Suprapubic skin (tissue), 4 donors: ENCODE data around the gene GZF1. TPM values are rescaled to one million over a fixed set of nuclear protein-coding genes. Genes with fewer than 3 reads are reported as not detected.

Experiments used
- DNase-seq, 2 donors: peaks; one replicate each; pipeline ENCODE4 v3.0.0-alpha.2; 2019; ENCODE audit warnings: low spot score in 2 of 2
- H3K27ac ChIP-seq: fragments of 200-600 bp; sonication (generic); one replicate; pipeline ENCODE4 v1.5.1; 2019
- H3K27me3 ChIP-seq: fragments of 200-600 bp; sonication (generic); one replicate; pipeline ENCODE4 v1.5.1; 2019
- H3K36me3 ChIP-seq: fragments of 200-600 bp; sonication (generic); one replicate; pipeline ENCODE4 v1.5.1; 2019
- H3K4me1 ChIP-seq: fragments of 200-600 bp; sonication (generic); one replicate; pipeline ENCODE4 v1.5.1; 2019
- H3K4me3 ChIP-seq: fragments of 200-600 bp; sonication (generic); one replicate; pipeline ENCODE4 v1.5.1; 2019; ENCODE audit warnings: mild to moderate bottlenecking
- H3K9me3 ChIP-seq: fragments of 200-600 bp; sonication (generic); one replicate; pipeline ENCODE4 v1.5.1; 2019
- CTCF ChIP-seq, 2 donors: fragments of 200-600 bp in 1 of 2; fragments of 450-650 bp in 1 of 2; sonication (generic) in 1 of 2; IDR thresholded peaks; one replicate each; pipeline ENCODE4 v1.5.1; 2016 to 2019; ENCODE audit warnings: antibody characterized with exemption in 2 of 2, mild to moderate bottlenecking in 1 of 2, moderate library complexity in 1 of 2
- EP300 ChIP-seq: sonication (generic); formaldehyde crosslinking; IDR thresholded peaks from one replicate; pipeline ENCODE4 v1.6.1; 2017; ENCODE audit warnings: antibody characterized with exemption
- POLR2A ChIP-seq, 2 donors: fragments of 450-650 bp; IDR thresholded peaks; one replicate each; pipeline ENCODE4 v1.6.1; 2017; ENCODE audit warnings: antibody characterized with exemption in 2 of 2, mild to moderate bottlenecking in 2 of 2, moderate library complexity in 2 of 2
- POLR2AphosphoS5 ChIP-seq, 3 donors: sonication (generic); formaldehyde crosslinking; IDR thresholded peaks; one replicate each; pipeline ENCODE4 v1.6.1; 2017; ENCODE audit warnings: antibody characterized with exemption in 3 of 3
- WGBS: methylation state at CpG from one replicate; pipeline ENCODE4 v1.1.5; 2018; 5-methylcytosine and 5-hydroxymethylcytosine counted together
- total RNA-seq, 4 donors: library from RNA; depleted of rRNA; stranded (reverse); fragments of >200 nt; gene quantifications; one replicate each; pipeline ENCODE4 v1.1.0, GENCODE V29; 2016

GZF1 gene
- total RNA-seq, 4 donors from 2014 or later, result 11.1 to 19.1 (median 15.2) TPM

GRCh38 chr20:23365390-23366165 lies 3.6 kb downstream of the GZF1 start:
- 94% methylated on average over 56 of the region's 65 CpGs for WGBS
- H3K9me3 ChIP-seq, result no peaks in the 10 kb centered on the region
- peaks cover 40% of the 10 kb centered on the region for H3K4me1 ChIP-seq
- no peaks in the 10 kb centered on the region for H3K27me3 ChIP-seq
- H3K27ac ChIP-seq, result no peak overlapping the region
- no peak overlapping the region for H3K4me3 ChIP-seq
- TF ChIP-seq CTCF (IDR thresholded peaks at IDR 0.05) (no peak), EP300 (no peak), POLR2AphosphoS5 (IDR thresholded peaks at IDR 0.05) (no peak), POLR2A (IDR thresholded peaks at IDR 0.05) (no peak)
- no peak for DNase-seq
- peaks cover 31% of the 10 kb centered on the region for H3K36me3 ChIP-seq

- Histone ChIP-seq H3K36me3 (peaks cover 39% of the 10 kb centered on the region), H3K27ac (no peak overlapping the region), H3K9me3 (no peaks in the 10 kb centered on the region), H3K4me3 (no peak overlapping the region), H3K4me1 (peaks cover 33% of the 10 kb centered on the region), H3K27me3 (no peaks in the 10 kb centered on the region)
- DNase-seq, result no peak
- TF ChIP-seq CTCF (IDR thresholded peaks at IDR 0.05), result no peak
- TF ChIP-seq POLR2A (IDR thresholded peaks at IDR 0.05), result no peak
- TF ChIP-seq EP300, result no peak
- no peak for TF ChIP-seq POLR2AphosphoS5 (IDR thresholded peaks at IDR 0.05)
- WGBS, result 35% methylated on average over 1 of the region's 1 CpG
Measured at GRCh38 chr20:23366384-23366783, 4.4 kb downstream of the GZF1 start.

- H3K9me3 ChIP-seq, result no peaks in the 10 kb centered on the region
- no peak for DNase-seq
- TF ChIP-seq POLR2A (IDR thresholded peaks at IDR 0.05), result no peak
- no peak for TF ChIP-seq CTCF (IDR thresholded peaks at IDR 0.05)
- TF ChIP-seq POLR2AphosphoS5 (IDR thresholded peaks at IDR 0.05), result no peak
- no peak for TF ChIP-seq EP300
- H3K4me1 ChIP-seq, result peaks cover 30% of the 10 kb centered on the region
- peaks cover 53% of the 10 kb centered on the region for H3K36me3 ChIP-seq
- no peak overlapping the region for H3K27ac ChIP-seq
- H3K27me3 ChIP-seq, result no peaks in the 10 kb centered on the region
- no peak overlapping the region for H3K4me3 ChIP-seq
Measured at GRCh38 chr20:23367770-23368169, 5.8 kb downstream of the GZF1 start.

GRCh38 chr20:23368316-23369071 lies 6.5 kb downstream of the GZF1 start:
- H3K4me1 ChIP-seq, result peaks cover 23% of the 10 kb centered on the region
- TF ChIP-seq CTCF (IDR thresholded peaks at IDR 0.05) (no peak), POLR2AphosphoS5 (IDR thresholded peaks at IDR 0.05) (no peak), EP300 (no peak), POLR2A (IDR thresholded peaks at IDR 0.05) (no peak)
- 88% methylated on average over 2 of the region's 2 CpGs for WGBS
- DNase-seq, result no peak
- peaks cover 60% of the 10 kb centered on the region for H3K36me3 ChIP-seq
- H3K9me3 ChIP-seq, result no peaks in the 10 kb centered on the region
- H3K27me3 ChIP-seq, result no peaks in the 10 kb centered on the region
- H3K4me3 ChIP-seq, result no peak overlapping the region
- no peak overlapping the region for H3K27ac ChIP-seq
